ENCODE data around the gene SSNA1. TPM values are rescaled to one million over a fixed set of nuclear protein-coding genes. Genes with fewer than 3 reads are reported as not detected.

SSNA1 gene
- total and polyA plus RNA-seq, 2 donors = 74.9 to 85.2 TPM

DNA sequence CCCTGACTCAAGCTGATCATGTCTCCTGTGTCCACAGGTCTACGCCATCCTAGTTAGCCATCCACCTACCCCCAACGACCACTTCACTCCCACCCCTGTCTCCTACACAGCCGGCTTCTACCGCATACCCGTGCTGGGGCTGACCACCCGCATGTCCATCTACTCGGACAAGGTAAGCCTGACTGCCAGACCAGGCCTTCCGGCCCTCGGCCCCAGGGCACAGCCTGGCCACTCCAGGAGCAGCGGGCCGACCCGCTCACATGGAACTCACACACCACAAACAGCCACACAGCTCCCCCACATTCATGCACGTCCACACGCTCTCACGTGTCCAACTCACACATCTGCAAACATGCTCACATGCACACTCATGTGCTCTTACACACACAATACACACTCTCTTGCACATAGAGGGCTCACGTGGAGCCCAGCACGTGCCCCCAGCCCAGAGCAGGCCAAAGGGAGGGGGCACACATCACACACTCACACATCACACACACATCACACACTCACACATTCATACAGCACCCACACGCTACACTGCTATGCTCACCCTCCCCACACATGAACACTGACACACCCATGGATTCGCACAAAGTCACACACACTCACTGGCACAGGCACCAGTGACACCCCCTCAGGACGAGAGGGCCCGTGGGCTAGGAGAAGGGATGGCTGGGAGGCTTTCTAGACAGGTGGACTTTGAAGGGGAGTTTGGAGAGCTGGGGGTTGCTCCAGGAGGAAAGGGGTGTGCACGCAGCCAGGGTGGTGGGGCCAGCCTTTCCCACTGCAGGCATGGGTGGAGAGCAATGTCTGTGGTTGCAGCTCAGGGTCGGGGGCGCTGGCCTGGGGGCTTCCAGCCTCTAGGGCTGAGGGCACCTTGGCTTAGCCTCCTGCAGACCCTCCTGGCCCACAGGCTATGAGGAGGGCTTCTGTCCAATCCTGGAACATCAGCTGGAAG lies 46.2 kb upstream of the SSNA1 start:
- peaks cover 1 to 12% of the 10 kb centered on the region in 2 donors for H3K9me3 ChIP-seq (ENCODE audit: control insufficient read depth in 2 of 2, insufficient read depth in 1 of 2, low read length in 1 of 2)
- 88% methylated on average over 24 of the region's 24 CpGs for WGBS
- no peak overlapping the region for H3K4me3 ChIP-seq (ENCODE audit: low read length in 2 of 2)
- H3K27ac ChIP-seq (ENCODE audit: low read depth in 1 of 2, low read length in 1 of 2) = no peak overlapping the region
- H3K27me3 ChIP-seq (ENCODE audit: control insufficient read depth in 2 of 2, insufficient read depth in 1 of 2, low read length in 1 of 2) = peaks cover 39 to 82% of the 10 kb centered on the region in 2 donors
- DNase-seq (ENCODE audit: low read depth in 6 of 9, low spot score in 9 of 9) = no peak
- H3K36me3 ChIP-seq (ENCODE audit: control insufficient read depth in 2 of 2, insufficient read depth in 2 of 2, low read length in 1 of 2) = no peaks in the 10 kb centered on the region
- peaks cover 30 to 31% of the 10 kb centered on the region in 2 donors for H3K4me1 ChIP-seq (ENCODE audit: control insufficient read depth in 2 of 2, insufficient read depth in 2 of 2, low read length in 2 of 2)

DNA sequence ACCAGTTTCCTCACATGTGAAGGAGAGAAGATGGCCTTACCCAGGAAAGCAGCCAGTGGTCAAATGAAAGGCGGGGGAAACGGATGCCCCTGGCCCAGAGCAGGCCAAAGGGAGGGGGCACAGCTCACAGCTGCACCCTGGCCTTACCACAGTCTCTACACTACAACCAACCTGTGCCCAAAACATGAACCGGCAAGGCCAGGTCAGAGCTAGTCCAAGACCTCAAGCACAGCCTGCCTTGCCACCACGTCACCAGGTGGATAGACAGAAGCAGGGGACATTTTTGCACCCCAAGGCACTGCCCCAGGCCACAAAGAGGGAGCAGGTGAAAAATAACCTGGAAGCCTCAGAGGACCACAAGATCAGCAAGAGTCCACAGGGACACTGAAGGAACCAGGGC lies 45.0 kb upstream of the SSNA1 start:
- Histone ChIP-seq H3K36me3 (ENCODE audit: control insufficient read depth in 2 of 2, insufficient read depth in 2 of 2, low read length in 1 of 2) (no peaks in the 10 kb centered on the region), H3K4me1 (ENCODE audit: control insufficient read depth in 2 of 2, insufficient read depth in 2 of 2, low read length in 2 of 2) (peaks cover 21 to 28% of the 10 kb centered on the region in 2 donors), H3K27me3 (ENCODE audit: control insufficient read depth in 2 of 2, insufficient read depth in 1 of 2, low read length in 1 of 2) (peaks cover 32 to 81% of the 10 kb centered on the region in 2 donors), H3K9me3 (ENCODE audit: control insufficient read depth in 2 of 2, insufficient read depth in 1 of 2, low read length in 1 of 2) (peaks cover 0 to 3% of the 10 kb centered on the region in 2 donors), H3K4me3 (ENCODE audit: low read length in 2 of 2) (no peak overlapping the region), H3K27ac (ENCODE audit: low read depth in 1 of 2, low read length in 1 of 2) (no peak overlapping the region)
- DNase-seq (ENCODE audit: low read depth in 6 of 9, low spot score in 9 of 9) = no peak
- WGBS = 85% methylated on average over 4 of the region's 4 CpGs

DNA sequence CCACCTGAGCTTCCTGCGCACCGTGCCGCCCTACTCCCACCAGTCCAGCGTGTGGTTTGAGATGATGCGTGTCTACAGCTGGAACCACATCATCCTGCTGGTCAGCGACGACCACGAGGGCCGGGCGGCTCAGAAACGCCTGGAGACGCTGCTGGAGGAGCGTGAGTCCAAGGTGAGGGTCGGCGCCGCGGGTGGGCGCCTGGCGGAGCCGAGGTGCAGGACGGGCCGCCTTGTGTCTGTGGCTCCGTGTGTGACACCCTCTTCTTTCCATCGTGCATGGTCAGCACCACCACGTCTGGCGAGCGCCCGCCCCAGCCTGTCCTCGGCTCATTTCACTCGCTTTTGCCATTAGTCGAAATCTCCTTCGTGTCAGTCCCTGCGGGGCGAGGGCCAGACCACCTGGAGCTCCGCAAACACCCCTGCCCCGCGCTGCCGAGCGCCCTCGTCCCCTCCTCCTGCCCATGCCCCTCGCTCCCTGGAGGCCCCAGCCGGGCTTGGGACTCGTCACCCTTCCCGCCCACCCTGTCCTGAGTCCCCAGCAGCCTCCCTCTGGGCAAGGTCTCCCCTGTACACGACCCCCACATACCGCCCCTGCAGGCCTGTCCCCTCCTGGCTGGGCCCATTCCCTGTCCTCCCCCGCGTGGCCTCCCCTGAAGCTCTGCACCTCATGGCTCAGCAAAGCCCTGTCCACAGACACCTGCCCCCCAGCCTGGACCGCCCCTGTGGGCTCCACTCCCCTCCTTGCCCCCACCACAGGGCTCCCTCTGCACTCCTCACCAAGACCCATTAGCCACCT lies 42.5 kb upstream of the SSNA1 start:
- Histone ChIP-seq H3K9me3 (ENCODE audit: control insufficient read depth in 2 of 2, insufficient read depth in 1 of 2, low read length in 1 of 2) (peaks cover 0 to 13% of the 10 kb centered on the region in 2 donors), H3K4me3 (ENCODE audit: low read length in 2 of 2) (no peak overlapping the region), H3K27me3 (ENCODE audit: control insufficient read depth in 2 of 2, insufficient read depth in 1 of 2, low read length in 1 of 2) (peaks cover 13 to 74% of the 10 kb centered on the region in 2 donors), H3K4me1 (ENCODE audit: control insufficient read depth in 2 of 2, insufficient read depth in 2 of 2, low read length in 2 of 2) (peaks cover 4 to 6% of the 10 kb centered on the region in 2 donors), H3K36me3 (ENCODE audit: control insufficient read depth in 2 of 2, insufficient read depth in 2 of 2, low read length in 1 of 2) (no peaks in the 10 kb centered on the region), H3K27ac (ENCODE audit: low read depth in 1 of 2, low read length in 1 of 2) (no peak overlapping the region)
- 68% methylated on average over 48 of the region's 49 CpGs for WGBS
- DNase-seq (ENCODE audit: low read depth in 6 of 9, low spot score in 9 of 9) = no peak

DNA sequence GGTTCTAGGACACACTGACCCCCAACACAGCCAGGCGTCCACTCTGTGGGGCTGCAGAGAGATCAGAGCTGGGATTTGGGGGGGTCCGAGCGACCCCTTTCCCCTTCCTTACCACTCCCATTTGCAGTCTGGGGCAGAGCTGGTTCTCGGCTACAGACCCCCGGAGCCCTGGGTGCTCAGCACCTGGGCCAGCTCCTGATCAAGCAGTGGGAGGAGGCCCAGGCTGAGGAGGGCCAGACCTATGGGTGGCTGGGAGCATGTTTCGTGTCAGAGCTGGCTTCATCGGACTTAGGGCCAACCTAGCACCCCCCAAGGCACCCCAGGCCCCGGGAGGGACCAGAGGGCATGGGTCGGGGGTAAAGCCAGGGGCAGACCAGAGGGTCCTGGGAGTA lies 42.0 kb upstream of the SSNA1 start:
- H3K27me3 ChIP-seq (ENCODE audit: control insufficient read depth in 2 of 2, insufficient read depth in 1 of 2, low read length in 1 of 2) = peaks cover 13 to 68% of the 10 kb centered on the region in 2 donors
- 70% methylated on average over 9 of the region's 9 CpGs for WGBS
- DNase-seq (ENCODE audit: low read depth in 6 of 9, low spot score in 9 of 9) = no peak

DNA sequence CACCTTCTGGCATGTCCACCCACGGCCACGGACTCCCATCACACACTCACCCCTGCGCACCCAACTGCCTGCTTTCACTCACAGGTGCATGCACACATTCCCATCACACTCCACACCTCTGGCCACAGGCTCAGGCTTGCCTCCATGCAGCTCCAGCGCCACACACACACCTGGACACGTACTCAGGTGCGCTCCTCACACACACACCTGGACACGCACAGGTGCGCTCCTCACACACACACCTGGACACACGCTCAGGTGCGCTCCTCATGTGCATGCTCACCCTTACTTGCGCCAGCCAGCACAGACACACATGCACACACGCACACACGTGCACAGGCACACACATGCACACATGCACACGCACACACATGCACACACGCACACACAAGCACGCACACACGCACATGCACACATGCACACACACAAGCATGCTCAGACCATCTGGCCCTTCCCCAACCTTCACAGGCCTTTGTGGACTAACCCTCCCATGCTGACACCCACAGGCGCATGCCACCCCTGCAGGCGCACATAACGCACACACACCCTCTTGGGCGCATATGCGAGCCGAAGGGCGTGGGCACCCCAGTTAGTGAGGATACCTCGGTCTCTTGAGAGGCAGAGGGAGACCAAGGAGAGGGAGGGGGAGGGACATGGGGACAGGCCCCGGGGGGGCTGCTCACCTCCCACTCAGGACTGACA lies 41.2 kb upstream of the SSNA1 start:
- DNase-seq (ENCODE audit: low read depth in 6 of 9, low spot score in 9 of 9) = no peak
- Histone ChIP-seq H3K4me3 (ENCODE audit: low read length in 2 of 2) (no peak overlapping the region), H3K27me3 (ENCODE audit: control insufficient read depth in 2 of 2, insufficient read depth in 1 of 2, low read length in 1 of 2) (peaks cover 13 to 60% of the 10 kb centered on the region in 2 donors), H3K36me3 (ENCODE audit: control insufficient read depth in 2 of 2, insufficient read depth in 2 of 2, low read length in 1 of 2) (no peaks in the 10 kb centered on the region), H3K4me1 (ENCODE audit: control insufficient read depth in 2 of 2, insufficient read depth in 2 of 2, low read length in 2 of 2) (no peaks in the 10 kb centered on the region), H3K27ac (ENCODE audit: low read depth in 1 of 2, low read length in 1 of 2) (no peak overlapping the region), H3K9me3 (ENCODE audit: control insufficient read depth in 2 of 2, insufficient read depth in 1 of 2, low read length in 1 of 2) (peaks cover 0 to 18% of the 10 kb centered on the region in 2 donors)
- 91% methylated on average over 26 of the region's 26 CpGs for WGBS

More for the DNA sequence above, 42.0 kb upstream of the SSNA1 start:
- H3K27ac ChIP-seq (ENCODE audit: low read depth in 1 of 2, low read length in 1 of 2) = no peak overlapping the region
- no peaks in the 10 kb centered on the region for H3K4me1 ChIP-seq (ENCODE audit: control insufficient read depth in 2 of 2, insufficient read depth in 2 of 2, low read length in 2 of 2)
- no peaks in the 10 kb centered on the region for H3K36me3 ChIP-seq (ENCODE audit: control insufficient read depth in 2 of 2, insufficient read depth in 2 of 2, low read length in 1 of 2)
- H3K4me3 ChIP-seq (ENCODE audit: low read length in 2 of 2) = no peak overlapping the region
- peaks cover 0 to 18% of the 10 kb centered on the region in 2 donors for H3K9me3 ChIP-seq (ENCODE audit: control insufficient read depth in 2 of 2, insufficient read depth in 1 of 2, low read length in 1 of 2)

DNA sequence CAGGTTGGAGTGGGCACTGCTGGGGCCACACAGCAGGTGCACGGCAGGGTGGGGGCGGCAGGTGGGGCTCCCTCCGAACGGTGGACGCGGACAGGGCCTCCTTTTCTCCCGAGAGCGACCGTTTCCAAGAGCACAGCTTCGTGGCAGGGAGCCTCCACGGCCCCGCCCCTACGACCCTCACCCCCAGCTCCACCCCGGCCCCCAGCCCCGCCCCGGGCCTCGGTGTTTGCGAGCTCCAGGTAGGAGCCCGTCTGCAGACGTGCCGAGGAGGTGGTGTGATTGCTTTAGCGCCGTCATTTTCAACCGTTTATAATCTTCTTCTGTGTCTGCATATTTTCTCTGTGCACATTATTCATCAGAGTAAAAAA lies 40.7 kb upstream of the SSNA1 start:
- H3K9me3 ChIP-seq (ENCODE audit: control insufficient read depth in 2 of 2, insufficient read depth in 1 of 2, low read length in 1 of 2) = peaks cover 0 to 22% of the 10 kb centered on the region in 2 donors
- H3K4me1 ChIP-seq (ENCODE audit: control insufficient read depth in 2 of 2, insufficient read depth in 2 of 2, low read length in 2 of 2) = no peaks in the 10 kb centered on the region
- no peak overlapping the region for H3K27ac ChIP-seq (ENCODE audit: low read depth in 1 of 2, low read length in 1 of 2)
- WGBS = 39% methylated on average over 24 of the region's 24 CpGs
- H3K4me3 ChIP-seq (ENCODE audit: low read length in 2 of 2) = no peak overlapping the region
- no peaks in the 10 kb centered on the region for H3K36me3 ChIP-seq (ENCODE audit: control insufficient read depth in 2 of 2, insufficient read depth in 2 of 2, low read length in 1 of 2)
- DNase-seq (ENCODE audit: low read depth in 6 of 9, low spot score in 9 of 9) = no peak
- H3K27me3 ChIP-seq (ENCODE audit: control insufficient read depth in 2 of 2, insufficient read depth in 1 of 2, low read length in 1 of 2) = peaks cover 13 to 57% of the 10 kb centered on the region in 2 donors

DNA sequence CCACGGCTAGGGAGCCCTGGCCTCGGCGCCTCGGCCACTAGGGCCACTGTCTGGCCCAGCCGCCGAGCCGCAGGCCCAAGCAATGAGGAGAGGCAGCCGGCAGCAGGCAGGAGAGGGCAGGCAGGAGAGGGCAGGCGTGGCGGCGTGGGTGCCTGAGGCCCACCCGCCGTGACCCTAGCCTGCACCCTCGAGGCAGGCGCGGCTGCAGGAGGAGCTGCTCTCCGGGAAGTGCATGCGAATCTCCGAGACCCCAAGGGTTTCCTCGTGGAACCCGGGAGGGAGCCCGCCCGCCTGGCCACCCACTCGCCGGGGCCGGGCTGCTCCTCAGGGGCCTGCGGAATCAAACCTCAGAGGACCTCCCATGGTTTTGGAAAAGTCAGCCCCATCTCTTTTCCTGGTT lies 40.2 kb upstream of the SSNA1 start:
- Histone ChIP-seq H3K36me3 (ENCODE audit: control insufficient read depth in 2 of 2, insufficient read depth in 2 of 2, low read length in 1 of 2) (no peaks in the 10 kb centered on the region), H3K4me1 (ENCODE audit: control insufficient read depth in 2 of 2, insufficient read depth in 2 of 2, low read length in 2 of 2) (no peaks in the 10 kb centered on the region), H3K4me3 (ENCODE audit: low read length in 2 of 2) (no peak overlapping the region), H3K27ac (ENCODE audit: low read depth in 1 of 2, low read length in 1 of 2) (no peak overlapping the region), H3K9me3 (ENCODE audit: control insufficient read depth in 2 of 2, insufficient read depth in 1 of 2, low read length in 1 of 2) (peaks cover 0 to 22% of the 10 kb centered on the region in 2 donors), H3K27me3 (ENCODE audit: control insufficient read depth in 2 of 2, insufficient read depth in 1 of 2, low read length in 1 of 2) (peaks cover 10 to 53% of the 10 kb centered on the region in 2 donors)
- DNase-seq (ENCODE audit: low read depth in 6 of 9, low spot score in 9 of 9) = no peak
- 82% methylated on average over 27 of the region's 27 CpGs for WGBS

DNA sequence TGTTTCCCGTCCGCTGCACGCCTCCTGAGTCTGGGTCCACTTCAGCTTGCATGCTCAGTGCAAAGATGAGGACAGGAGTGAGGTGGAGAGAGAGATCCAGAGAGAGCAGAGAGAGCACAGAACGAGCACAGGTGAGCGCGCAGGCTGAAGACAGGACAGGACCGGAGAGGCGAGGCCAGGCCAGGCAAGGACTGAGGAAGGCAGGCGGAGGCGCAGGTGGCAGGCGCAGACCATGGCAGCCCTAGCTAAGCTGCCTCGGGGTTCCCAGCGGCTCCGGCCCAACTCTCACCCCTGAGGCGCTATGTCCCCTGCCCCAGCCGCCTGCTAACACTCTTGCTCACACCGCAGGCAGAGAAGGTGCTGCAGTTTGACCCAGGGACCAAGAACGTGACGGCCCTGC lies 39.8 kb upstream of the SSNA1 start:
- Histone ChIP-seq H3K4me3 (ENCODE audit: low read length in 2 of 2) (no peak overlapping the region), H3K27ac (ENCODE audit: low read depth in 1 of 2, low read length in 1 of 2) (no peak overlapping the region), H3K36me3 (ENCODE audit: control insufficient read depth in 2 of 2, insufficient read depth in 2 of 2, low read length in 1 of 2) (no peaks in the 10 kb centered on the region), H3K4me1 (ENCODE audit: control insufficient read depth in 2 of 2, insufficient read depth in 2 of 2, low read length in 2 of 2) (no peaks in the 10 kb centered on the region), H3K9me3 (ENCODE audit: control insufficient read depth in 2 of 2, insufficient read depth in 1 of 2, low read length in 1 of 2) (peaks cover 0 to 22% of the 10 kb centered on the region in 2 donors), H3K27me3 (ENCODE audit: control insufficient read depth in 2 of 2, insufficient read depth in 1 of 2, low read length in 1 of 2) (peaks cover 7 to 48% of the 10 kb centered on the region in 2 donors)
- no peak for DNase-seq (ENCODE audit: low read depth in 6 of 9, low spot score in 9 of 9)
- WGBS = 93% methylated on average over 19 of the region's 19 CpGs

Data from thymus (tissue), 11 donors.